ENCODE measurements around the gene ADAMTS12.

The ADAMTS12 gene

DNA sequence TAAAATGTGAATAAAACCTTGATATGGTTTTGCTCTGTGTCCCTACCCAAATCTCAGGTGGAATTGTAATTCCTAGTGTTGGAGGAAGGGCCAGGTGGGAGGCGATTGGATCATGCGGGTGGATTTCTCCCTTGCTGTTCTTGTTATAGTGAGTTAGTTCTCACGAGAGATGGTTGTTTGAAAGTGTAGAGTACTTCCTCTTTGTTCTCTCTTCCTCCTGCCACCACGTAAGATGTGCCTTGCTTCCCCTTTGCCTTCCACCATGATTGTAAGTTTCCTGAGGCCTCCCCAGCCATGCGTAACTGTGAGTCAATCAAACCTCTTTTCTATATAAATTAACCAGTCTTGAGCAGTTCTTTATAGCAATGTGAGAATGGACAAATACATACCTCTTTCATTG lies 416.1 kb downstream of the ADAMTS12 start:
- TF ChIP-seq, protein P1, sequence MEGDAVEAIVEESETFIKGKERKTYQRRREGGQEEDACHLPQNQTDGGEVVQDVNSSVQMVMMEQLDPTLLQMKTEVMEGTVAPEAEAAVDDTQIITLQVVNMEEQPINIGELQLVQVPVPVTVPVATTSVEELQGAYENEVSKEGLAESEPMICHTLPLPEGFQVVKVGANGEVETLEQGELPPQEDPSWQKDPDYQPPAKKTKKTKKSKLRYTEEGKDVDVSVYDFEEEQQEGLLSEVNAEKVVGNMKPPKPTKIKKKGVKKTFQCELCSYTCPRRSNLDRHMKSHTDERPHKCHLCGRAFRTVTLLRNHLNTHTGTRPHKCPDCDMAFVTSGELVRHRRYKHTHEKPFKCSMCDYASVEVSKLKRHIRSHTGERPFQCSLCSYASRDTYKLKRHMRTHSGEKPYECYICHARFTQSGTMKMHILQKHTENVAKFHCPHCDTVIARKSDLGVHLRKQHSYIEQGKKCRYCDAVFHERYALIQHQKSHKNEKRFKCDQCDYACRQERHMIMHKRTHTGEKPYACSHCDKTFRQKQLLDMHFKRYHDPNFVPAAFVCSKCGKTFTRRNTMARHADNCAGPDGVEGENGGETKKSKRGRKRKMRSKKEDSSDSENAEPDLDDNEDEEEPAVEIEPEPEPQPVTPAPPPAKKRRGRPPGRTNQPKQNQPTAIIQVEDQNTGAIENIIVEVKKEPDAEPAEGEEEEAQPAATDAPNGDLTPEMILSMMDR (IDR thresholded peaks at IDR 0.05; ENCODE audit: extremely low read depth, missing control alignments) = no peak
- DNase-seq (ENCODE audit: low spot score) = no peak

DNA sequence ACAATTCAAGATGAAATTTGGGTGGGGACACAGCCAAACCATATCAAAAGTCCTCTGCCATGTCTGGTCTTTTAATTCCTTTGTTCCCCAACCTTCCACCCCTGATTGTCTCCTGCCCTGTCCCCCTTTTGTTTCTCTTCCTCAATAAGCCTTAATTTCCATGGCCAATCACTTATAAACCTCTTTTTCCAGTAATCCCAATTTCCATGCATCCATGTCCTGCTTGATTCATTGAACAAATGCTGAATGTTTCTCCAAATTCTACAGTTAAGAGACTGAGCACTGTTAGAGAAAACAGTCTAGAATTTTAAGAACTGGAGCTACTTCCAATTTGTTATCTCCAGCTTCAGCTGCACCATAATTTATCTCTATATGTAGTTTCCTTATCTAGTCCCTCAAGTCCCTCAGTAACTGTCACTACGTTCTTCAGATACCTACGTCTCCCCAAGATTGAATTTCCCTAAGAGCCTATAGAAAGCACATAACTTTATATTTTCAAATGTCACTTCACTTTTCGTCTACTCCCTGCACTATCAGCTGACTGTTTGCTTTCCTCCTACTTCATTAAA lies 416.8 kb downstream of the ADAMTS12 start:
- no peak for DNase-seq (ENCODE audit: low spot score)
- TF ChIP-seq, protein P1 (IDR thresholded peaks at IDR 0.05; ENCODE audit: extremely low read depth, missing control alignments) = no peak

DNA sequence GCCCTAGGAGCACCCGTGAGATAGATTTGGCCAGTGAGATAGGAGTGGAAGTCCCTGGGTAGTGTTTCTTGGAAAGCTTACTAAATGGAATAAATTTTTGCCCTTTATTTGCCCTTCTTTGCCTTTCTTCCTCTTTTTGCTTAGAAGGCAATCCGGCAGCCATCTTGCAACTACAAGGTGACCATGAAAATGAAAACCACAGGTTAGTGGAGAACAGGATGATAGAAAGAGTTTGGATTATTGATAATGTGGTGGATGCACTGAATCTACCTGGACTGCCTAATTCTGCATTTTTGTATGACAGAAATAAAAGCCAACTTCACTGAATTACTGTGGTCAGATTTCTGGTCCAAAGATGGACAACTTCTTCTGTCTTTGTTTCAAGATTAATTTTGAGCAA lies 417.8 kb downstream of the ADAMTS12 start:
- TF ChIP-seq, protein P1 (IDR thresholded peaks at IDR 0.05; ENCODE audit: extremely low read depth, missing control alignments) = no peak
- no peak for DNase-seq (ENCODE audit: low spot score)
